ENCODE measurements around the gene ANKRD2.
A peak's percentile ranks its signal among the peaks of the same experiment; 100 is the strongest.
"Not testable (repeated sequence)": the region's sequence is repeated elsewhere in the genome, so short reads cannot be mapped to it uniquely, and the experiment has no call there.

ANKRD2 gene

GRCh38 chr10:97546456-97547270 lies 25.9 kb upstream of the ANKRD2 start:
- no peak for DNase-seq

- DNase-seq, result no peak
Measured at GRCh38 chr10:97547271-97547600, 25.3 kb upstream of the ANKRD2 start.

GRCh38 chr10:97547962-97548361 lies 24.6 kb upstream of the ANKRD2 start:
- no peak for DNase-seq

- DNase-seq, result no peak
Measured at GRCh38 chr10:97548828-97549455, 23.6 kb upstream of the ANKRD2 start.

GRCh38 chr10:97549587-97550322 lies 22.8 kb upstream of the ANKRD2 start:
- DNase-seq, result no peak

- no peak for DNase-seq
Measured at GRCh38 chr10:97550336-97551149, 22.0 kb upstream of the ANKRD2 start.

- no peak for DNase-seq
Measured at GRCh38 chr10:97551271-97551670, 21.3 kb upstream of the ANKRD2 start.

GRCh38 chr10:97553575-97554031 lies 19.0 kb upstream of the ANKRD2 start:
- DNase-seq, result peak; percentile 28 to 47

GRCh38 chr10:97554336-97554735 lies 18.2 kb upstream of the ANKRD2 start:
- DNase-seq, result not testable (repeated sequence)

- DNase-seq, result not testable (repeated sequence)
Measured at GRCh38 chr10:97555541-97555940, 17.0 kb upstream of the ANKRD2 start.

GRCh38 chr10:97560731-97561381 lies 11.7 kb upstream of the ANKRD2 start:
- not testable (repeated sequence) for DNase-seq

GRCh38 chr10:97561386-97562077 lies 11.0 kb upstream of the ANKRD2 start:
- not testable (repeated sequence) for DNase-seq

- DNase-seq, result not testable (repeated sequence)
Measured at GRCh38 chr10:97562329-97562728, 10.2 kb upstream of the ANKRD2 start.

- DNase-seq, result no peak
Measured at GRCh38 chr10:97563337-97563736, 9.2 kb upstream of the ANKRD2 start.

- DNase-seq, result no peak
Measured at GRCh38 chr10:97564776-97565175, 7.8 kb upstream of the ANKRD2 start.

- DNase-seq, result no peak
Measured at GRCh38 chr10:97566336-97566996, 6.1 kb upstream of the ANKRD2 start.

- DNase-seq, result no peak
Measured at GRCh38 chr10:97567891-97568290, 4.7 kb upstream of the ANKRD2 start.

GRCh38 chr10:97570146-97570788 lies 2.3 kb upstream of the ANKRD2 start:
- no peak for DNase-seq

- DNase-seq, result no peak
Measured at GRCh38 chr10:97570789-97571471, 1.6 kb upstream of the ANKRD2 start.

GRCh38 chr10:97571622-97572021 lies 957 bp upstream of the ANKRD2 start:
- no peak for DNase-seq
